OCI-LY7 (cell line): ENCODE results near the gene FITM1. TPM values are rescaled to one million over a fixed set of nuclear protein-coding genes. Genes with fewer than 3 reads are reported as not detected.

Experiments used
- BruUV-seq: library from RNA; stranded (reverse); fragments of 400-500 nt; replicated peaks from 2 replicates; lab custom pipeline; 2021; lab: Mats Ljungman, UMichigan
- CTCF ChIA-PET: fragments of 300-600 bp; sonication (Branson Sonifier 250); formaldehyde crosslinking; loops from one replicate; lab custom pipeline; 2022; ENCODE audit warnings: antibody characterized with exemption; ENCODE audit not compliant: unreplicated experiment; lab: Charles Lee
- POLR2A ChIA-PET: fragments of 300-600 bp; sonication (Branson Sonifier 250); formaldehyde crosslinking; loops from one replicate; lab custom pipeline; 2022; ENCODE audit warnings: antibody characterized with exemption; lab: Charles Lee
- DNase-seq: peaks from one replicate; pipeline ENCODE4 v3.0.0-alpha.2; 2015; ENCODE audit warnings: low spot score
- H2AFZ ChIP-seq: fragments of 200-600 bp; sonication (generic), shearing (Covaris generic); 2 replicates; pipeline ENCODE4 v1.6.1; 2014; ENCODE audit warnings: mild to moderate bottlenecking, antibody characterized with exemption, low read length, moderate library complexity
- H3K27ac ChIP-seq: fragments of 200-600 bp; sonication (generic); 2 replicates; pipeline ENCODE4 v1.5.1; 2014; ENCODE audit warnings: mixed run types, low read depth, mild to moderate bottlenecking, moderate library complexity, low read length, inconsistent platforms; ENCODE audit not compliant: poor library complexity, severe bottlenecking
- H3K36me3 ChIP-seq: fragments of 200-600 bp; sonication (generic); 2 replicates; pipeline ENCODE4 v1.6.1; 2014; ENCODE audit warnings: mild to moderate bottlenecking, antibody characterized with exemption, low read length, moderate library complexity, mixed read lengths; ENCODE audit not compliant: insufficient read depth
- H3K4me1 ChIP-seq: fragments of 200-600 bp; sonication (generic); 2 replicates; pipeline ENCODE4 v1.5.1; 2014; ENCODE audit warnings: mild to moderate bottlenecking, low read length; ENCODE audit not compliant: insufficient read depth, poor library complexity, severe bottlenecking
- H3K4me2 ChIP-seq: fragments of 200-600 bp; sonication (generic); 2 replicates; pipeline ENCODE4 v1.6.1; 2014; ENCODE audit warnings: mild to moderate bottlenecking, low read length
- H3K4me3 ChIP-seq: fragments of 200-600 bp; sonication (generic); 2 replicates; pipeline ENCODE4 v1.5.1; 2014; ENCODE audit warnings: mild to moderate bottlenecking, low read depth, low read length; ENCODE audit not compliant: poor library complexity, severe bottlenecking
- H3K79me2 ChIP-seq: fragments of 200-600 bp; sonication (generic); 2 replicates; pipeline ENCODE4 v1.6.1; 2016; ENCODE audit warnings: low read depth, mild to moderate bottlenecking, low read length, moderate library complexity, mixed read lengths; ENCODE audit not compliant: insufficient read depth
- H3K9me2 ChIP-seq: fragments of 200-600 bp; sonication (generic); 2 replicates; pipeline ENCODE4 v1.6.1; 2016; ENCODE audit warnings: mild to moderate bottlenecking, low read length, mixed read lengths; ENCODE audit not compliant: insufficient read depth
- H3K9me3 ChIP-seq: fragments of 200-600 bp; sonication (generic); 2 replicates; pipeline ENCODE4 v1.6.1; 2014; ENCODE audit warnings: mild to moderate bottlenecking, mixed run types, low read length, mixed read lengths
- H4K20me1 ChIP-seq: fragments of 200-600 bp; sonication (generic); 2 replicates; pipeline ENCODE4 v1.6.1; 2014; ENCODE audit warnings: mild to moderate bottlenecking, antibody characterized with exemption, low read length, moderate library complexity, mixed read lengths; ENCODE audit not compliant: insufficient read depth
- CTCF ChIP-seq: fragments of 200-600 bp; sonication (generic); conservative IDR thresholded peaks from 2 replicates; pipeline ENCODE4 v1.5.1; 2014; ENCODE audit warnings: mild to moderate bottlenecking, antibody characterized with exemption, low read length, moderate library complexity, mixed read lengths
- EZH2phosphoT487 ChIP-seq: fragments of 200-600 bp; sonication (generic); IDR thresholded peaks from 2 replicates; pipeline ENCODE4 v1.6.1; 2018; ENCODE audit warnings: low read depth, borderline replicate concordance, mild to moderate bottlenecking, mixed run types, antibody characterized with exemption, low read length, moderate library complexity, mixed read lengths
- intact Hi-C: fragments of 100-400 bp; cut with micrococcal nuclease; formaldehyde crosslinking; loops from one replicate; pipeline ENCODE4 v1.10.0; 2022; ENCODE audit not compliant: unreplicated experiment
- total RNA-seq, 2 experiments: library from RNA; depleted of rRNA in 1 of 2; stranded (reverse); fragments of >200 nt in 1 of 2; shearing (Covaris generic) in 1 of 2; gene quantifications; 2 replicates each; pipeline ENCODE4 v1.2.3, GENCODE V29; 2014 to 2022

FITM1 gene
- total RNA-seq, 2 experiments from 2014 or later, result 0.28 to 0.97 TPM

GRCh38 chr14:24160499-24160849, 30.0 kb downstream of the FITM1 start:
- no TSS peak for BruUV-seq
- Histone ChIP-seq H2AFZ (no peak overlapping the region), H3K36me3 (peaks cover 69% of the 10 kb centered on the region), H3K79me2 (peaks cover 7% of the 10 kb centered on the region; the same call in 1 of the 2 replicates), H3K4me1 (peaks cover 16% of the 10 kb centered on the region), H4K20me1 (no peaks in the 10 kb centered on the region), H3K9me2 (no peaks in the 10 kb centered on the region), H3K9me3 (no peaks in the 10 kb centered on the region), H3K27ac (peak overlapping the region; percentile 15), H3K4me3 (no peak overlapping the region), H3K4me2 (no peak overlapping the region)
- POLR2A ChIA-PET, result interaction anchor here (0.9 to 2.7 kb wide), 6 partner anchors 12 to 71 kb away, joined by 3 to 15 read pairs (median 3); partner anchors contain the start of genes DCAF11, IPO4, PSME2 and RNF31
- TF ChIP-seq EZH2phosphoT487, result no peak
- no peak for TF ChIP-seq CTCF
- CTCF ChIA-PET, result interaction anchor here (1.0 to 2.1 kb wide), 6 partner anchors 12 to 66 kb away, joined by 3 to 8 read pairs (median 4); partner anchors contain the start of genes CHMP4A, DCAF11, EMC9 and NRL
- intact Hi-C loops, result loop anchor here (2.0 kb wide), 1 partner anchor 28 kb away; the partner anchor contains the start of gene IPO4
- DNase-seq, result no peak

GRCh38 chr14:24160850-24161804, 30.7 kb downstream of the FITM1 start, which contains the start of gene IRF9:
Gene IRF9, plus strand, starts transcription at chr14:24161265. Its CDS starts 880 bp downstream, at chr14:24162145.
- Histone ChIP-seq H4K20me1 (no peaks in the 10 kb centered on the region), H3K36me3 (peaks cover 70% of the 10 kb centered on the region), H3K27ac (peak within 1 kb of the TSS; percentile 68), H3K9me3 (no peaks in the 10 kb centered on the region), H3K4me3 (peak within 1 kb of the TSS; percentile 70), H3K9me2 (no peaks in the 10 kb centered on the region), H3K4me1 (peaks cover 16% of the 10 kb centered on the region), H2AFZ (no peak within 1 kb of the TSS; the same call in 1 of the 2 replicates), H3K79me2 (peaks cover 7% of the 10 kb centered on the region; the same call in 1 of the 2 replicates), H3K4me2 (peak within 1 kb of the TSS; percentile 83)
- TF ChIP-seq CTCF (peak; percentile 95), EZH2phosphoT487 (no peak)
- intact Hi-C loops, result loop anchor here (1.0 to 2.0 kb wide), 7 partner anchors 14 to 147 kb away; partner anchors contain the start of genes DCAF11, EMC9, IPO4 and NRL
- TSS peak; percentile 45 for BruUV-seq
- ChIA-PET CTCF (interaction anchor here (0.7 to 2.1 kb wide), 10 partner anchors 10 to 67 kb away, joined by 3 to 8 read pairs (median 4); partner anchors contain the start of genes CHMP4A, DCAF11, EMC9 and NRL), POLR2A (interaction anchor here (0.6 to 2.7 kb wide), 13 partner anchors 13 to 212 kb away, joined by 3 to 15 read pairs (median 3); partner anchors contain the start of genes DCAF11, EMC9, IPO4 and PCK2)
- peak; percentile 95 for DNase-seq
